H1 (cell line): ENCODE results near the gene IVL. TPM values are rescaled to one million over a fixed set of nuclear protein-coding genes. Genes with fewer than 3 reads are reported as not detected.

ENCODE experiments used
- CTCF ChIA-PET: fragments of 300-600 bp; sonication (Branson Sonifier 250); formaldehyde crosslinking; loops from one replicate; lab custom pipeline; 2021; ENCODE audit not compliant: partially characterized antibody; lab: Charles Lee
- POLR2A ChIA-PET: fragments of 300-600 bp; sonication (Branson Sonifier 250); formaldehyde crosslinking; loops from one replicate; lab custom pipeline; 2021; ENCODE audit warnings: inconsistent platforms; ENCODE audit not compliant: partially characterized antibody; lab: Charles Lee
- DNase-seq, 2 experiments: peaks; one replicate each; pipeline versions ENCODE4 v3.0.0 to v3.0.0-alpha.2; 2010 to 2022; ENCODE audit warnings: low spot score in 2 of 2, low read depth in 1 of 2, mixed read lengths in 1 of 2
- FAIRE-seq: peaks from 2 replicates; lab custom pipeline; 2011; peaks lifted over from hg19 to GRCh38; lab: Jason Lieb, UNC
- H2AFZ ChIP-seq: 2 replicates; pipeline ENCODE4 v1.8.1; 2012; ENCODE audit warnings: low read length, inconsistent platforms
- H2AK5ac ChIP-seq: 2 replicates; pipeline ENCODE4 v1.6.1; 2013; ENCODE audit warnings: low read depth, low read length
- H2BK120ac ChIP-seq: replicated peaks from 2 replicates; pipeline ENCODE3; 2013; ENCODE audit warnings: low read depth, low read length, inconsistent platforms
- H2BK12ac ChIP-seq: 2 replicates; pipeline ENCODE4 v1.6.1; 2013; ENCODE audit warnings: low read depth, low read length
- H2BK15ac ChIP-seq: 2 replicates; pipeline ENCODE4 v1.6.1; 2013; ENCODE audit warnings: low read length
- H2BK20ac ChIP-seq: 2 replicates; pipeline ENCODE4 v1.6.1; 2013; ENCODE audit warnings: low read length
- H2BK5ac ChIP-seq: 2 replicates; pipeline ENCODE4 v1.6.1; 2013; ENCODE audit warnings: low read depth, low read length
- H3K14ac ChIP-seq: 2 replicates; pipeline ENCODE4 v1.6.1; 2013; ENCODE audit warnings: inconsistent platforms; ENCODE audit not compliant: insufficient read length
- H3K18ac ChIP-seq: 2 replicates; pipeline ENCODE4 v1.6.1; 2013; ENCODE audit warnings: low read length; ENCODE audit errors: extremely low read depth
- H3K23ac ChIP-seq: 2 replicates; pipeline ENCODE4 v1.6.1; 2013; ENCODE audit warnings: inconsistent platforms; ENCODE audit not compliant: insufficient read length
- H3K23me2 ChIP-seq: 2 replicates; pipeline ENCODE4 v1.6.1; 2013; ENCODE audit warnings: low read depth, low read length
- H3K27ac ChIP-seq: 2 replicates; pipeline ENCODE4 v1.6.1; 2011; ENCODE audit warnings: low read depth, low read length, inconsistent platforms
- H3K27me3 ChIP-seq, 4 experiments: replicated peaks in 1 of 4; 1 replicate in 1 of 4; 2 replicates in 3 of 4; pipeline versions ENCODE4 v1.6.1 to v1.8.1; 2011 to 2013; ENCODE audit warnings: low read length in 3 of 4, mild to moderate bottlenecking in 3 of 4, inconsistent platforms in 2 of 4, mixed read lengths in 2 of 4, moderate library complexity in 1 of 4; ENCODE audit not compliant: control insufficient read depth in 3 of 4, insufficient read depth in 3 of 4; ENCODE audit errors: extremely low read depth in 1 of 4
- H3K36me3 ChIP-seq, 4 experiments: 2 replicates each; pipeline versions ENCODE4 v1.6.1 to v1.8.1; 2011 to 2013; ENCODE audit warnings: mild to moderate bottlenecking in 4 of 4, low read length in 3 of 4, moderate library complexity in 2 of 4, control low read depth in 1 of 4, inconsistent platforms in 1 of 4; ENCODE audit not compliant: insufficient read depth in 4 of 4, control insufficient read depth in 2 of 4
- H3K4ac ChIP-seq: replicated peaks from 2 replicates; pipeline ENCODE3; 2013; ENCODE audit warnings: low read length, low read depth, mixed read lengths, inconsistent platforms; ENCODE audit not compliant: insufficient read length
- H3K4me1 ChIP-seq, 4 experiments: replicated peaks in 1 of 4; 1 replicate in 1 of 4; 2 replicates in 3 of 4; pipeline versions ENCODE4 v1.6.1 to v1.8.1; 2011 to 2013; ENCODE audit warnings: low read length in 3 of 4, inconsistent platforms in 2 of 4, mixed read lengths in 1 of 4; ENCODE audit not compliant: insufficient read depth in 4 of 4, control insufficient read depth in 3 of 4
- H3K4me2 ChIP-seq, 2 experiments: 2 replicates each; pipeline versions ENCODE4 v1.6.1 to v1.8.1; 2011 to 2013; ENCODE audit warnings: low read depth in 2 of 2, low read length in 2 of 2, control low read depth in 1 of 2, inconsistent platforms in 1 of 2, mild to moderate bottlenecking in 1 of 2; ENCODE audit not compliant: insufficient read depth in 1 of 2
- H3K4me3 ChIP-seq, 4 experiments: fragments of 200-600, 300-600 bp in 1 of 4; sonication (generic), shearing (Covaris generic), sonication (Bioruptor Twin) in 1 of 4; 2 replicates each; pipeline versions ENCODE4 v1.5.1 to v1.8.1; 2011 to 2016; ENCODE audit warnings: low read length in 4 of 4, low read depth in 3 of 4, control low read depth in 2 of 4, inconsistent platforms in 2 of 4, mild to moderate bottlenecking in 2 of 4, mixed read lengths in 1 of 4, moderate library complexity in 1 of 4; ENCODE audit not compliant: insufficient read depth in 2 of 4; ENCODE audit errors: extremely low read depth in 1 of 4
- H3K56ac ChIP-seq: replicated peaks from 2 replicates; pipeline ENCODE3; 2013; ENCODE audit warnings: low read depth, mild to moderate bottlenecking, mixed read lengths, low read length, inconsistent platforms; ENCODE audit not compliant: insufficient read length
- H3K79me1 ChIP-seq: 2 replicates; pipeline ENCODE4 v1.6.1; 2013; ENCODE audit warnings: low read depth, low read length, control low read depth
- H3K79me2 ChIP-seq, 2 experiments: 2 replicates each; pipeline versions ENCODE4 v1.6.1 to v1.8.1; 2012 to 2013; ENCODE audit warnings: low read length in 2 of 2, mild to moderate bottlenecking in 2 of 2, inconsistent platforms in 1 of 2; ENCODE audit not compliant: insufficient read depth in 2 of 2, control insufficient read depth in 1 of 2
- H3K9ac ChIP-seq, 4 experiments: replicated peaks in 1 of 4; 1 replicate in 1 of 4; 2 replicates in 3 of 4; pipeline versions ENCODE4 v1.6.1 to v1.8.1; 2011 to 2013; ENCODE audit warnings: low read depth in 3 of 4, low read length in 3 of 4, control low read depth in 2 of 4, mild to moderate bottlenecking in 2 of 4, moderate library complexity in 2 of 4, inconsistent platforms in 1 of 4; ENCODE audit errors: extremely low read depth in 1 of 4
- H3K9me3 ChIP-seq, 2 experiments: 2 replicates each; pipeline versions ENCODE4 v1.6.1 to v1.8.1; 2012 to 2013; ENCODE audit warnings: mild to moderate bottlenecking in 2 of 2, moderate library complexity in 2 of 2, control low read depth in 1 of 2, inconsistent platforms in 1 of 2, low read depth in 1 of 2, low read length in 1 of 2, mixed read lengths in 1 of 2; ENCODE audit not compliant: insufficient read depth in 2 of 2
- H4K20me1 ChIP-seq, 2 experiments: replicated peaks in 1 of 2; 2 replicates each; pipeline versions ENCODE3 to v1.8.1; 2011 to 2013; ENCODE audit warnings: inconsistent platforms in 2 of 2, low read length in 2 of 2, mild to moderate bottlenecking in 1 of 2; ENCODE audit not compliant: insufficient read depth in 2 of 2, control insufficient read depth in 1 of 2
- H4K5ac ChIP-seq: 2 replicates; pipeline ENCODE4 v1.6.1; 2013; ENCODE audit warnings: low read length, low read depth, mixed read lengths, inconsistent platforms; ENCODE audit not compliant: insufficient read length
- H4K8ac ChIP-seq: 2 replicates; pipeline ENCODE4 v1.8.0; 2013; ENCODE audit warnings: mild to moderate bottlenecking, moderate library complexity, low read length, inconsistent platforms; ENCODE audit not compliant: insufficient read depth; ENCODE audit errors: extremely low read depth
- H4K91ac ChIP-seq: replicated peaks from 2 replicates; pipeline ENCODE3; 2013; ENCODE audit warnings: low read length, mixed read lengths, inconsistent platforms; ENCODE audit not compliant: insufficient read length
- CTBP2 ChIP-seq: IDR thresholded peaks from 2 replicates; pipeline ENCODE4 v1.7.0; 2011; ENCODE audit warnings: borderline replicate concordance, mild to moderate bottlenecking, moderate library complexity, mixed read lengths, low read length; ENCODE audit not compliant: insufficient read depth, insufficient read length
- WGBS, 2 experiments: shearing (Covaris generic) in 1 of 2; methylation state at CpG; one replicate each; pipeline versions ENCODE4 v1.1.6 to v1.1.7; 2013 to 2015; ENCODE audit warnings: low lambda C conversion rate in 2 of 2, mixed read lengths in 2 of 2, inconsistent platforms in 1 of 2, low coverage in 1 of 2, missing lambda C conversion rate in 1 of 2; ENCODE audit not compliant: insufficient replicate concordance in 2 of 2, insufficient coverage in 1 of 2, insufficient read length in 1 of 2; ENCODE audit errors: extremely low coverage in 1 of 2, missing lambda C conversion rate in 1 of 2; 5-methylcytosine and 5-hydroxymethylcytosine counted together
- polyA plus RNA-seq, 7 experiments: library from polyadenylated mRNA; depleted of rRNA in 3 of 7; stranded (reverse) in 5 of 7; unstranded in 2 of 7; fragments of >200 nt in 5 of 7; fragments of 200-250 nt in 2 of 7; gene quantifications; 1 replicate in 5 of 7; 2 replicates in 1 of 7; 4 replicates in 1 of 7; pipeline versions ENCODE4 v1.2.1 to v1.2.3, GENCODE V29; 2011 to 2013; ENCODE audit warnings: missing spikeins in 2 of 7, mixed read lengths in 2 of 7
- total RNA-seq: library from RNA; stranded (reverse); fragmentation: NEBNext Ultra II Directional; extraction: Animal tissue kit (Norgen Biotek cat#: 25700); gene quantifications from 2 replicates; pipeline ENCODE4 v1.2.1, GENCODE V29; 2021

The IVL gene
- total and polyA plus RNA-seq, 2 of the 8 experiments (the other 6 are each of a cell fraction or from before 2014, with no cell fraction given): not detected

GRCh38 chr1:152912471-152912870 is 4.1 kb downstream of the IVL start:
- Histone ChIP-seq H2BK5ac (no peak overlapping the region), H3K27ac (no peak overlapping the region), H3K23me2 (no peaks in the 10 kb centered on the region), H2BK20ac (no peak overlapping the region), H3K4me1 (no peaks in the 10 kb centered on the region), H4K20me1 (no peaks in the 10 kb centered on the region), H4K8ac (no peak overlapping the region), H2BK120ac (no peak overlapping the region), H3K4me3 (no peak overlapping the region), H3K9me3 (peaks cover 4 to 22% of the 10 kb centered on the region in 2 experiments; a peak in 2 of 4 replicates), H3K27me3 (no peaks in the 10 kb centered on the region), H3K4ac (no peak overlapping the region), H2BK12ac (no peak overlapping the region), H2AFZ (no peak overlapping the region), H3K36me3 (no peaks in the 10 kb centered on the region), H3K18ac (no peak overlapping the region), H3K4me2 (no peak overlapping the region), H3K79me1 (no peaks in the 10 kb centered on the region), H3K14ac (no peak overlapping the region), H3K9ac (no peak overlapping the region), H3K23ac (no peak overlapping the region), H3K56ac (no peak overlapping the region), H2AK5ac (no peak overlapping the region), H2BK15ac (no peak overlapping the region), H4K5ac (no peak overlapping the region), H3K79me2 (no peaks in the 10 kb centered on the region), H4K91ac (no peak overlapping the region)
- ChIA-PET POLR2A (no interaction called here), CTCF (no interaction called here)
- FAIRE-seq (no peak), DNase-seq (no peak)
- TF ChIP-seq CTBP2: no peak
- WGBS, 2 experiments: 76% methylated on average over 1 of the region's 1 CpG; no CpG with 5 or more reads in 1 of the 2 experiments
